Esophagus squamous epithelium (tissue), 4 donors: Measurements from ENCODE around the gene AKT2.

Source experiments
- CTCF ChIP-seq, 6 experiments: fragments of 450-650 bp in 4 of 6; fragments of 200-600 bp in 2 of 6; sonication (generic) in 2 of 6; IDR thresholded peaks; one replicate each; pipeline ENCODE4 v1.5.1; 2016 to 2019; ENCODE audit warnings: antibody characterized with exemption in 6 of 6, mild to moderate bottlenecking in 4 of 6, moderate library complexity in 4 of 6
- POLR2A ChIP-seq, 4 donors: fragments of 450-650 bp; IDR thresholded peaks; one replicate each; pipeline ENCODE4 v1.6.1; 2017; ENCODE audit warnings: antibody characterized with exemption in 4 of 4, mild to moderate bottlenecking in 4 of 4, moderate library complexity in 3 of 4

- TF ChIP-seq CTCF (IDR thresholded peaks at IDR 0.05) (no peak), POLR2A (IDR thresholded peaks at IDR 0.05) (no peak)
Observed at GRCh38 chr19:40184273-40184672, 100.9 kb downstream of the AKT2 start.
